Measurements from ENCODE around the gene SCN3B. TPM values are rescaled to one million over a fixed set of nuclear protein-coding genes. Genes with fewer than 3 reads are reported as not detected.
"Not testable (repeated sequence)": the region's sequence is repeated elsewhere in the genome, so short reads cannot be mapped to it uniquely, and the experiment has no call there.

The SCN3B gene
- total RNA-seq = 2.5 and 4.9 TPM in 2 replicates

- peak; percentile 79 for DNase-seq
Observed at GRCh38 chr11:123654566-123655081, at the start of gene SCN3B. Gene SCN3B, minus strand, starts transcription at chr11:123654624. Its CDS starts 823 bp downstream, at chr11:123653801.

GRCh38 chr11:123702696-123703095 is 48.3 kb upstream of the SCN3B start:
- DNase-seq = no peak

GRCh38 chr11:123702139-123702538 is 47.7 kb upstream of the SCN3B start:
- peak; percentile 17 for DNase-seq

DNA sequence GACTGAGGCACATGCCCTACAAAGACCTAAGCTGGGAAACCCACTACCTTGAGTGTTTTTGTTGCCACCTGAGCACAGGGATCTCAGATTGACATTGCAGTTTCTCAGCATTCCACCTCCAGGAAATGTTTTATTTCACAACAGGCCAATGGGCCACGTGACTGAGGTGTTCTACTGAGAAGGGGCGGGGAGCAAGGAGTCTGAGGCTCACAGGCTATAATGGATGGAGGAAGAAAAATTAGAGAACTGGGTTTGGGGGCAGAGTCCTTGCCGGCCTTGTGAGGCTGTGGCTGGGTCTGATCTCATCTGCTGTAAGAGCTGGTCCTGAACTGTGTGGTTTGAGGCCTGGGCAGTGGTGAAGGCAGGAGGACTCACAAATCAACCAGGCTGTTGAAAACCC is 46.3 kb upstream of the SCN3B start:
- DNase-seq = no peak

GRCh38 chr11:123698546-123699127 is 44.2 kb upstream of the SCN3B start:
- DNase-seq = no peak

DNA sequence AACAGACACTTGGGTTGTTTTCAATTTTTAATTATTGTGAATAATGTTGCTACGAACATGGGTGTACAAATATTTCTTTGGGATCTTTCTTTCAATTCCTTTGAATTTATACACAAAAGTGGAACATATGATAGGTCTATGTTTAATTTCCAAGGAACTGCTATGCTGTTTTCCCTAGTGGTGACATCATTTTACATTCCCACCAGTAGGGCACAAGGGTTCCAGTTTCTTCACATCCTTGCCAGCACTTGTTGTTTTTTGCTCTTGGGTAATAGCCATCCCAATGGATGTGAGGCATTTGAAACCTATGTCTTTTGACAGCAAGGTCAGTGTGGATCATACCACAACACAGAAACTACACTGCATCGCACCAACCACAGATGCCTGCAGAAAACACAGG is 41.8 kb upstream of the SCN3B start:
- DNase-seq = no peak

- DNase-seq = no peak
Observed at GRCh38 chr11:123695231-123695630, 40.8 kb upstream of the SCN3B start.

GRCh38 chr11:123694551-123694950 is 40.1 kb upstream of the SCN3B start:
- no peak for DNase-seq

DNA sequence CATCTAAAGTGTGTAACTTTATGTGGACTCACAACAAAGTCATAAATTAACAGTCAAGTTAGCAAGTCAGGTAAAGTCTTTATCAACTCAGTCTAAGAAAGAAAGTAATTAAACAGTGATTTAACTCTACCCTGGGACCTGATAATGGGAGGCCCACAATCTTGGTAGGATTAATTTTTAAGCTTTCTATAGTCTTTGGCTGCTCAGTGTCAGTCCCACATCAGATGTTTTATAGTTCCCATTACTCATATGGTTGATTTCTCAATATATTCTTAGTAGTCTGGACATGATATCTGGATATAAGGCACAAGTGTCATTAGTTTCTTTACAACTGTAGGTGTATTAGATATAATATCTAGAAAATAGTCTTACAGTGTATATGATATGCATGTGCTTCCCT is 38.5 kb upstream of the SCN3B start:
- no peak for DNase-seq

- no peak for DNase-seq
Observed at GRCh38 chr11:123690485-123690884, 36.1 kb upstream of the SCN3B start.

GRCh38 chr11:123684601-123685000 is 30.2 kb upstream of the SCN3B start:
- DNase-seq = no peak

- DNase-seq = no peak
Observed at GRCh38 chr11:123683428-123684170, 29.2 kb upstream of the SCN3B start.

GRCh38 chr11:123682696-123683410 is 28.4 kb upstream of the SCN3B start:
- DNase-seq = no peak

DNA sequence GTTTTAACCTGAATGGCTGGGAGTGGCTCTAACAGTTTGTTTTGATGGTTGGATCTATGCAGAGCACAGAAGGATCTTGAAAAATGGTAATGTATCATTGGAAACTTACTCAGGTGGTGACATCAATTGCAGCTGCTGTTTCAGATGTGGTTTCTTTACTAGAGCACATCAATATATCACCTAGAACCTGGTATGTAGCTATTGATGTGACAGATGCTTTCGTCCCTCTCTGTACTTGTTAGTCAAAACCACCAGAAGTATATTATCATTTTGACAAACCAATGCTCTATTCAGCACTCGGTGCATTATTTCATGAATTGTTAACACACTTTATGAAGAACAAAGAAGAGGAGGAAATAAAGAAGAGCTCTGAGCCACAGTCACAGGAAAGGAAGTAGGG is 26.6 kb upstream of the SCN3B start:
- DNase-seq = no peak

DNA sequence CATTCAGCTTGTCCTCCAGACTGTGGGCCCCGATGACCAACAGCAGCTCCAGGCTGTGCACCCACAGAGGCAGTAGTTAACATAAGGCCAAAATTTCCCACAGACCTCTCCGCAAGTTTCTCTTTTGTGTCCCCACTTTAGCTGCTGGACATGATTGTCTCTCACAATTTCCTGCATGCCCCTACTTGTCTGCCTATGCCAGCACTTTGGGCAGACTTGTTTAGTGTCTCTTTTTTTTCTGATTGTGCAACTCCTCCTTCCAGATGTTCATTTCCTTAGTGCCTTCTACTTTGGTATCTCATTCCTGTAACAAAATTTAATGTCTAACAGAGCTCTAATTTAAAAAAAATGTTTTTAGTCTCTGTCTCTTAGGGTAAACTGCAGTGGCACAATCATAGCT is 23.8 kb upstream of the SCN3B start:
- DNase-seq = no peak

GRCh38 chr11:123677510-123677909 is 23.1 kb upstream of the SCN3B start:
- DNase-seq = no peak

- DNase-seq = no peak
Observed at GRCh38 chr11:123674297-123674696, 19.9 kb upstream of the SCN3B start.

DNA sequence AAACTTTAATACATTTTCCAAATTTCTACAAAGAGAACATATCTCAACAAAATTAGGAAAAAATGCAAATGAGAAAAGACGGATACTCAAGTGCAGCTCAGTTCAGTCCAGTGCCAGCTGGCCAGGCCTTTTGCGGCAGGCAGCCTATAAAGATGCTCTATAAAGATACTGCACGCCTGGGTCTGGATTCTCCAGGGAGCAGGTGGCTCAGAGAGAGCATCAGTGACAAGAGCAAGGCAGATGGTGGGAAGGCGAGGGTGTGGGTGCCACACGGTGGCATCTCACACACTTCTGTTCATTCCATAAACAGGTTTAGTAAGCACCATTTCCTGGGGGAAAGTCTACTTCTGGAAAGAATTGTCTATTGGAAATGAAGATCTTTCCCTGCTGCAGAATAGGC is 18.1 kb upstream of the SCN3B start:
- no peak for DNase-seq

DNA sequence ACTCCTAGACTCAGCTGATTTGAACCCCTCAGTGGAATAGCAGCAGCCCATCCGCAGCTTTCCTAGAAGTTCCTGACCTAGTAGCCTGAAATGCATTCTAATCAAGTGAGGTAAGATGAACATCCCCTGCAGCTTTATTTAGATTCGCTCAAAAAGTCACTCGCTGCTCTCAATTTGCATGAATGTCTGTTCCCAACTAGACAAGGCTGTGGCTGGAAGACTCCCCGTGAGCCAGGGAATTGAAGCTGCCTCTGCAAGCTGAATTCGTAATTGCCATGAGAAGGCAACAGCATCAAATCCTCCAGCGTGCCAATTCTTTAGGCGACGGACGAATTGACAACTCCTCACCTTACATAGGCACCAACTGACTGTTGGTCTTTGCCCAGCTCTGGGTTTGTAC is 17.1 kb upstream of the SCN3B start:
- no peak for DNase-seq

DNA sequence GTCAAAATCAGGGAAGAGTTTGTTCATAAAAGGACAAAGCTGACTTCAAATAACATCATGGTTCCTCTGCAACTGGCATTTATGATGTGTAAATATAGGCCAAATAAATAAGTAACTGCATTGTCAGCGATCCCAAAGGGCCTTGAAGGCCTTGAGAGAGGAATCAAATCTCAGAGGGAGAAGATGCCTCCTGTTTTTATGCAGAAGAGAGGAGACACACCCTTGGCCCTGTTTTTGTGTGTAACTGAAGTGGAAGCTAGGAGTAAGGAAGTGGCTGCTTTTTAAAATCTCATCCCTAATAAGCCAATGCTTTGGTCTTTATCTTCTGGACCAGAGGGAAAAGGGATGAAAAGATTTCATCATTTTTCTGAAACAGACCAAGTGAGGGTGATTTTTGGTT is 15.7 kb upstream of the SCN3B start:
- DNase-seq = no peak

DNA sequence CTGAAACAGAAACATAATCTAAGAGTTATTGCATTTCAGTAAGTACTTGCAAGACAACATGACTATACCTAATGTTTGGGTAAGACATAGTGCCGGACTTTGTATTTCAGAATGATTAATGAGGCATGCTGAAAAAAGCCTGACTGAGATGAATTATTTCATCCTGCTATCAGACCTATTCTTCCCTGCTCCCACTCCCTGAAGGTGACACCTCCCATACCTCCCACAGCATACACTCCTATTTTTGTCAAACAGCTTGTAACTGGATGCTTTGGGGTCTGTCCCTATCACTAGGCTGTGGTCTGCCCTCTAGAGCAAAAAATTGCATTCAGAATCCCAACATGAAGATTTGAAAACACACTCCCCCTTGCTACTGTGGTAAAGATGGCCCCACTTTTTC is 10.9 kb upstream of the SCN3B start:
- no peak for DNase-seq

DNA sequence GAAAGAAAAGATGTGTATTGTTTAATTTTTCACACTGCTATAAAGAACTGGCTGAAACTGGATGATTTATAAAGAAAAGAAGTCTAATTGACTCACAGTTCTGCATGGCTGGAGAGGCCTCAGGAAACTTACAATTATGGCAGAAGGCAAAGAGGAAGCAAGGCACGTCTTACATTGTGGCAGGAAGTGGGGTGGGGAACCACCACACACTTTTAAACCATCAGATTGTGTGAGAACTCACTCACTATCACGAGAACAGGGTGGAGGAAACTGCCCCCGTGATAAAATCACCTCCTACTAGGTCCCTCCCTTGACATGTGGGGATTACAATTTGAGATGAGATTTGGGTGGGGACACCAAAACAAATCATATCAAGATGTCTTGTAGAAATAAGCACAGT is 5.5 kb upstream of the SCN3B start:
- DNase-seq = not testable (repeated sequence)

- no peak for DNase-seq
Observed at GRCh38 chr11:123659311-123659710, 4.9 kb upstream of the SCN3B start.

Data from dermis blood vessel endothelial cell (primary cell).